Stimulated activated CD8-positive, alpha-beta memory T cell treated with anti-CD3 and anti-CD28 coated beads, Interleukin-15, amount 100 ng/mL, for 24 hours (primary cell): ENCODE results near the gene ZBTB22.

Experiments used
- DNase-seq: peaks from one replicate; pipeline ENCODE4 v3.0.0-alpha.2; 2020; ENCODE audit warnings: low read depth

The ZBTB22 gene

GRCh38 chr6:33330736-33331135 lies 13.2 kb upstream of the ZBTB22 start:
- no peak for DNase-seq

DNA sequence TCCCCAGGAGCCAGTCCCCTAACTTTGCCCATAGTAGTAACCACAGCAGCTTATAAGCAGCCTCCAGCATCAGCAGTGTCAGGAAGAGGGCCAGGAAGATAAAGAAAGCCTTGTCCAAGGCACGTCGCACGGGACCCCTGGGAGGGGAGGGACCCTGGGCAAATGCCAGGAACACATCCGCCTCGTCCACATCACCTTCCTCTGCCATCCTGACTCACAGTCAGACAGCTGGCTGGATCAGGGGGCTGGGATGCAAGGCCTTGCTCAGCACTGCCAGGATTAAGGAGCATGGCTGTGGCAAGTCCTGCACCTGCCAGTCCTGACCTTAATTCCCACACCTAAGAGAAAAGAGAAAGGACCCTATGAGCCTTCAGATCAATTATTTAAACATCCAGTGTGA lies 11.5 kb upstream of the ZBTB22 start:
- no peak for DNase-seq

DNA sequence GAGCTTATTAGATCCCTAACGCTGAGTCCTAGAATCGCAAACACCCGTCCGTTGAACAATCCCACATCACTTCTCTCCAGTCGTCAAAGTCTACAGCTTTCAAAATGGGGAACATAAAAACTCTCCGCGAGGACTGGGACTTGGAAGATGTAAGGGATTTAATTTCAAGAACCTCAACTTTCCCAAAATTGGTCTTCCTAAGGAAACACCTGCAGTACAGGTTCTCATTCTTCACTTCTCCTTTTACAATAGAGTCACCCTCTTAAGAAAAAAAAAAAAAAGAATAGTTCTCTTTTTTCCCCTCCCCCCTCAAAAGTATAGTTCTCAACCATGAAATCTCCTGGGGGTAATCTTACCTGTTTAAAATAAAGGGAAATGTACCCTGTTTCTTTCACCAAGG lies 6.6 kb upstream of the ZBTB22 start:
- DNase-seq = no peak

DNA sequence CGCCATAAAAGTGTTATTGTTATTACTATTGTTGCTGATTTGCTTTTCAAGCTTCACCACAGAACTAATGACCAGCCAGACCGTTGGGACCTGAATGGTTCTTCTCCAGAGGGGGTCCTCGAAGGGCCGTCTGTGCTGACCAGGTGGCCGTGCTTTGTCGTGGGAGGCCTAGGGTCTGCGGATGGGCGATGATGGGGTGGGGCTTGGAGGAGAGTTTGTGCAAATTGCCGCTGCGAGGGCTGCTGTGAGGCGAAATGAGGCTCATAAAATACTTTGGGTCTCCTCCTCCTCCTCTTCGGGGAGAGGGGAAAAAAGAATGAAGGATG lies 6.0 kb upstream of the ZBTB22 start:
- DNase-seq = no peak

DNA sequence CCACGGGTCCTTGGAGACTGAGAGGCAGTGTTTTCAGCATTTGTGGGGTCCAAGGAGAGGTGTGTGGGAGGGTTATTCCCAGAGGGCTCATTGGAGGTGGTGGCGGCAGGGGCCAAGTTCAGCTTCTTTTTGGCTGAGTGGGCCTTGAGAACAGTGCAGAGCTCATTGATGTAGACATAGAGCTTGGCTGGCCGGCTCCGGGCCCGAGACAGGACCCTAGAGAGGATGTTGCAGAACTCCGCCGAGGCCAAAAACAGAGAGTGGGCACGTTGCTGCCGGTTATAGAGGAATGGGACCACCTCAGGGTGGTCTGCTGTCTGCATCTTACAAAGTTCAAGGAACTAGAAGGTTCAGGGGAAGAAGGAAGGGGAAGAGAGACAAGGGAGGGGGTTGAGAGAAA lies 3.7 kb upstream of the ZBTB22 start:
- no peak for DNase-seq

DNA sequence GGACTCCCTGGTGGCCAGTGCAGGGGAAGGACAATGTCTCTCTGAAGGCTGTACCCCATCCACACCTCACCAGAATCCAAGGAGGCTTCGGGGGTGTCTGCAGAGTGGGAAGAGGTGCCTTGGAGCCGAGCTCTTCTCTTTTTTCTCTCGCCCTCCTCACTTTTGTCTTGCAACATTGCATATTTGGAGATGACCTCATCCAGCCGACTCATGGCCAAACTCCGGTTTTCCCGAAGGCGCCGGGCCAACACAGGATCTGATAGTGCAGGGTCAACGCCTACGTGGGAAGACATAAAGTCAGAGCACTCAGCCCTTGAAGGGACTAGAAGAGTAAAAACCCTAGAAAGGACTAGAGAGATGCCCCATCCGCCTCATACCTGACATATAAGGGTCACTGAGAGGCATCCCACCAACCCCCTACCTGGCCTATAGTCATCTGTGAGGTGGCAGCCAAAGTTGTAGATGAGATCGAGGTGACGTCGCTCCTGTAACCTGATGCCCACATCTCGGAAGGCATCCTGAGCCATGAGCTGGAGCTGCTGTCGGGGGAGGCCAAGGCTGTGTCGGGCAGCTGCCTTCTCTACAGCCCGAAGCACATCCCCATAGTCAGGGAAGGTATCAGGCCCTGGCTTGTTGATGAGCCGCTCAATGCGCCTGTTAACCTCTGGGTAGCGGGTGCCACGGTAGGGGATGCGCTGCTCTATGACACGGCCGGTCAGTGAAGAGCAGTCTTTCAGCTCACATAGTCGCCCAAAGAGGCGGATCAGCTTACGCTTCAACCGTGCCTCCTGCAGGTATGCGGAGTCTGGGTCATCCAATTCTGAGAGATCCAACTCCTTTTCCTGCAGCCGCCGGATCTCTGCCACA lies 3.0 kb upstream of the ZBTB22 start:
- no peak for DNase-seq

GRCh38 chr6:33319939-33320314 lies 2.4 kb upstream of the ZBTB22 start:
- no peak for DNase-seq

GRCh38 chr6:33318426-33319073 lies 1.0 kb upstream of the ZBTB22 start:
- no peak for DNase-seq

DNA sequence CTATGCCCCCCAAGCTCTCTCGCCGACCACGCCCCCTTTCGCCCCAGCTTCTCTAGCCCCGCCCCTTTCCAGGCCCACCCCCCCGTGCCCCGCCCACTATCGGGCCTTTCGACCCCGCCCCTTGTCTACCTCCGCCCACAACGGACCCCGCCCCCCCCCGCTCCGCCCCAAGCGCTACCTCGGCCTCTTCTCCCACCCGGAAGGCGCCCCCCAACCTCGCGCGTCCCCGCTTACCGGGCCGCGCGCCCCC lies 200 bp downstream of the ZBTB22 start:
- no peak for DNase-seq

- no peak for DNase-seq
Measured at GRCh38 chr6:33316603-33317418, 733 bp downstream of the ZBTB22 start.

DNA sequence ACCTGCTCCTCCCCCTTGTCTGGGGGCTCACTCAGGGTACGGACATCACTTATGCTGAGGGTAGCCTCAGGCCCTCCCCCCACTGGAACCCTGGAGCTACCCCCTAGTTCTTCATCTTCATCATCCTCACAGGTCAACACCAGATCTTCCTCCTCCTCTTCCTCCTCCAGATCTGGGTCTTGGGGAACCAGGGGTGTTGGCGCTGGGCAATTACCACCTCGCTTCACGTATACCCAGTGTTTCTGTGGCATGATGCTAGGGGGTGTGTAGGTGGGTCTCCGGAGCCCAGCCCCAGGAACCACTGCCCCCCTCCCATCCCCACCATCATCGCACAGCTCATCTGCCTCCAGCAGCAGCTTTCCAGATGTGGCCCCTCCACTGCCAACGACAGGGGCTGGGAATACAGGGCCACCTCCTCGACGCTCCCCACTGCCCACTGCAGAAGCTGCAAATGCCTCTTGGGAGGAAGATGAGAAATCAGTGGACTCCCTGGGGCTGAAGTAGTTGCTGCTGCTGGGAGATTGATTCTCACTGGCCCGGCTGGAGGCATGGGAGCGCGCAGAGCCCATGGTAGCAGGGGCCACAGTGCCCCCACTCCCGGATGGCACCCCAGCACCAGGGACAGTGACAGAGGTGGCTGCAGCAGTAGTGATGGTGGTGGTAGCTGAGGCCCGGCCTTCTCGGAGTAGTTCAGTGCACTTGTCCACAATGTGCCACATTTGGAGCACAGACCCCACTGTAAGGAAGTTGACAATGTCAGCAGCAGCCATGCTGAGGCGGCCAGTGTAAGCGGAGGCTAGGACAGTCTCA lies 1.5 kb downstream of the ZBTB22 start:
- no peak for DNase-seq

DNA sequence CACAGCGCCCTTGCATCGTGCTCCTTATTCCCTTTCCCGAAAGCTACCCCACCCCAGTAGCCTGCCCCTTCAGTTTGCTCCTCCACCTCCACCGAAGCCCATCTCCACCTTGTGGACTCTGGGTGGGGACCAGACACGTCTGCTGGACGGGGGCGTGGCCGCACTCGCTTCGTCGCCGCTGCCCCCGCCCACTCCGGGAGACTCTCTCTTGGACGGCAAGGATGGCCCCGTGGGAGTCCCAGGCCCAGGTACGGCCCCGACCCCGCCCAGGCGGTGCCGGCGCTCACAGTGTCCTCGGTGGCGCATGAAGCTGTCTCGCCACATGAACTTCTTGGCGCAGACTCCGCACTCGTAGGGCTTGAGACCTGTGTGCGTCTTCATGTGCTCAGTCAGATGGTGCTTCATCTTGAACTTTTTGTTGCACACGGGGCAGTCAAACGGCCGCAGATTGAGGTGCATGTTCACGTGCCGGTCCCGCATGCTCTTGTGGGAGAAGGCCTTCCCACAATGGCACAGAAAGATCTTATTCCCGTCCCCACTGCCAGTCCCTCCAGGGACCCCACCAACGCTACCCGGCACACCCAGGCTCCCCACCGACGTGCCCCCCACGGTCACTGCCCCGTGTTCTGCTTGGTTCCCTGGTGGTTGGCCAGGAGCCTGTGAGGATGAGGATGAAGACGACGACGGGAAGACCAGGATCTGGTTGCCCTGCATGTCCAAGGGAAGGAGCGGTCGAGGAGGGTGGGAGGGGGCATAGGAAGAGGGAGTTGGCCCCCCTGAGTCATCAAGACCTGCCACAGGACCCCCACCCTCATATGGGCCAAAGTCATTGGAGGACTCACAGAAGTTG lies 2.4 kb downstream of the ZBTB22 start:
- DNase-seq = no peak

GRCh38 chr6:33314515-33314942 lies 3.0 kb downstream of the ZBTB22 start:
- DNase-seq = no peak

DNA sequence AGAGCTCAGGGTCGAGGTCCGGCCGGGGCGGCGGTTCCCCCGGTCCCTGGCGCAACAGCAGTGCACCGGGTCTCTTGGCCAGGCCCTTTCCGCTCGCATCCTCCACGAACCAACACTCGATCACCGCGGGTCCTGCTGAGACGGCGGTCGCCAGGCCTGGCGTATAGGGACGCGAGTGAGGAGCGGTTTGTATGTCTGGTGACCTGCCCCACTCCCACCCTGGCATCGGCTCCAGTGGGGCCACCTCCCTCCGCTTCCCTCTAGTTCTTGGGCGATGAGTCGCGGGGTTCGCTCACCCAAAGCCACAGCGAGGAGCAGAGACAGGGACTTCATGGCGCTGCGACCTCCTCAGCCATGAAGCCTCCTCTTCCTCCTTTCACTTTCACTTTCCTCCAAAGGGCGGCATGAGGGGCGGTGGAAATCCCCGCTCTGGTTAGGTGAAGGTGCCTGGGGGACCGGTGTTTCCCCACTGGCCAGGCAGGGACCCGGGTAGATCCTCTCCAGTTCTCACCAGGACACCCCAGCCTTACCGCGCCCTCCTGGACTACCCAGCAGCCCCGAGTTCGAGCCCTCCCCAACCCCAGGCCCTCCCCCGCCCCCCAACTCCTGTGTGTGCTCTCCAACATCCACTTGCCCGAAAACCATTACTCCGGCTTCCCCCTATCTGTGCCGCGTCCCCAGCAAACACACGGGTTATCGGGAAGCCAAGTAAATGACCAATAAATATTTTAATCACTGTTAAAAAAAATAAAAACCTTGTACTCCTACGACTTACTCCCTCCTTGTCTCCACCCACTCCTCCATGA lies 3.6 kb downstream of the ZBTB22 start, which contains the start of gene TAPBP:
TAPBP (minus strand) TSS at position 370 of the 806 bp plus-strand sequence; CDS start at position 333, 37 bp downstream.
- no peak for DNase-seq

GRCh38 chr6:33313105-33313708 lies 4.3 kb downstream of the ZBTB22 start:
- no peak for DNase-seq

DNA sequence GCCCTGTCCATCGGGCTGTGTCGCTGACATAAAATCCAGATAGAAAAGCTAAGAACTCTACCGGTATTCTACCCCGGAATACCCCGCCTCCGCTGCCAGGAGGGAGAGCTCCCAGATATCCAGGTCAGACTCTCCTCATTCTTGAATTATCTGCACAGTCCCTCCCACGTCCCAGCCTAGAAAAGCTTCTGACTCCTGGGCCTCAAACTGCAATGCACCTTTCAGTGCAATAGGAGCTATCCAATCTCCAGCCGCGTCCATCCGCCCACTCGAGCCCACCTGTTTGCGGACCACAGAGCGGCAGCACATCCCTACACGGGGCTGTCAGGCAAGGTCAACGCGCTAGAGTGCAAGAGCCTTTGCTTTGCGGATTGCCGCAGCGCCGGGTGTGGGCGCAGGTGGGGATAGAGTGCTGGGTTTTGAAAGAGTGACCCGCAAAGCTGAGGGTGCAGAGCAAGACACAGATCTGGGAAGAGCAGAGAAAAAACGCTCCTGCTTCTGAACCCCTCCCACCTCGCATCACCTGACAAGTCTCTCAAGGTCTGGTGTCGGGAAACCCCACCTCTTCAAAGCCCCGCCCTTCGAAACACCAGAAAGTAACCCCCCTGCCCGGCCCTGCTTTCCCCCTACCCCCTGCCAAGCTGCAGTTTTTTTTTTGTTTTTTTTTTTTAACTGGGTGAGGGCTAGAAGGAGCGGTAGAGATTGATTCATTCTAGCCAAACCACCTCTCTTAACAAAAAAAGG lies 5.0 kb downstream of the ZBTB22 start:
- DNase-seq = no peak

- no peak for DNase-seq
Measured at GRCh38 chr6:33306356-33306755, 11.2 kb downstream of the ZBTB22 start.

- DNase-seq = no peak
Measured at GRCh38 chr6:33305052-33305451, 12.5 kb downstream of the ZBTB22 start.

DNA sequence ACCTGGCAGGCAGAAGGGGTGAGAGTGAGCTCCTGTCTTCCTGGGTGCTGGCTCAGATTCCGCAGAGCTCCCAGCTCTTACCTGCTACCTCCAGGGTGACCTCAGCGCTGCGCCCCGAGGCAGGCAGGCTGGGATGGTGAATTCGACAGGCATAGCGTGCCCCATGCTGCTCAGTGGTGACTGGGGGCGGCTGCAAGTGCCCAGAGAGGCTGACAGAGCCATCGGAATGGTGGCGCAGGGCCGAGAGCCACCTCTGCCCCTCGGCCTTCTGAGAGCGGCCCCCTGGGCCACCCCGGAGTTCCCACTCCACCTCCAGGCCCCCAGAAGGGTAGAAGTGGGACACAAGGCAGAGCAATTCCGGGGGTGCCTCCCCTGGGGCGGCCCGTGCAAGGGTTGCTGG lies 13.3 kb downstream of the ZBTB22 start:
- no peak for DNase-seq
